Ishikawa (cell line): ENCODE data around the gene PTPRE.

ENCODE experiments used
- CEBPB ChIP-seq: IDR thresholded peaks from 2 replicates; pipeline ENCODE4 v1.6.1; 2012
- CREB1 ChIP-seq: IDR thresholded peaks from 2 replicates; pipeline ENCODE4 v1.6.1; 2012; ENCODE audit warnings: low read depth
- EGR1 ChIP-seq: IDR thresholded peaks from 2 replicates; pipeline ENCODE4 v1.6.1; 2012
- EP300 ChIP-seq: IDR thresholded peaks from 2 replicates; pipeline ENCODE4 v1.6.1; 2012; ENCODE audit warnings: borderline replicate concordance
- FOXM1 ChIP-seq: IDR thresholded peaks from 2 replicates; pipeline ENCODE4 v1.6.1; 2012; ENCODE audit warnings: low read depth, borderline replicate concordance
- NFIC ChIP-seq: IDR thresholded peaks from 2 replicates; pipeline ENCODE4 v1.6.1; 2012
- RAD21 ChIP-seq: IDR thresholded peaks from 2 replicates; pipeline ENCODE4 v1.6.1; 2012; ENCODE audit warnings: low read depth
- TAF1 ChIP-seq: IDR thresholded peaks from 2 replicates; pipeline ENCODE4 v1.6.1; 2012; ENCODE audit warnings: low read depth, mild to moderate bottlenecking
- TCF12 ChIP-seq: IDR thresholded peaks from 2 replicates; pipeline ENCODE4 v1.6.1; 2012; ENCODE audit warnings: low read depth
- TEAD4 ChIP-seq: IDR thresholded peaks from 2 replicates; pipeline ENCODE4 v1.6.1; 2012
- YY1 ChIP-seq: IDR thresholded peaks from 2 replicates; pipeline ENCODE4 v1.6.1; 2012; ENCODE audit warnings: low read depth
- ZBTB7A ChIP-seq: IDR thresholded peaks from 2 replicates; pipeline ENCODE4 v1.6.1; 2012; ENCODE audit warnings: low read depth
- TF ChIP-seq, protein P1 (sequence below): IDR thresholded peaks from 2 replicates; pipeline ENCODE4 v1.6.1; 2012; ENCODE audit warnings: low read depth, mild to moderate bottlenecking
- TF ChIP-seq, protein P2 (sequence below): IDR thresholded peaks from 2 replicates; pipeline ENCODE4 v1.6.1; 2012
- TF ChIP-seq, protein P3 (sequence below): IDR thresholded peaks from 2 replicates; pipeline ENCODE4 v1.6.1; 2012

Gene PTPRE

DNA sequence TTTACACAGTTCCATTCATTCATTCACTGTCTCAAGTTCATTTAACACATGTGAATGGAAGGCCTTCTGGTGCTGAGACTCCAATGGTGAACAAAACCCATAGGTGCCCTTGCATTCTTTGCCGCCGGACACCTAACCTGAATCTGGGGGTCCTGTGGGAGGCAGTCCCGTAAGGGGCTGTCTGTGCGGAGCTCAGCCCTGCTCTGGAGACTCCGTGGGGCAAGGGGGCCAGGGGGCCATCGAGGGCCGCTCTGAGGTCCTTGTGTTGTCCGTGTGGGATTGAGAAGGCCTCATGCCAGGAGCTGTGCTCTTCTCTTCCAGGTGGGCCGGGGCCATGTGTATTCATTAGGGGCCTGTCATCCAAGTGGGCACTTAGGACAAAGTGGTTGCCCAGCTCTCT is 15.3 kb downstream of the PTPRE start:
- TF ChIP-seq, protein P1, sequence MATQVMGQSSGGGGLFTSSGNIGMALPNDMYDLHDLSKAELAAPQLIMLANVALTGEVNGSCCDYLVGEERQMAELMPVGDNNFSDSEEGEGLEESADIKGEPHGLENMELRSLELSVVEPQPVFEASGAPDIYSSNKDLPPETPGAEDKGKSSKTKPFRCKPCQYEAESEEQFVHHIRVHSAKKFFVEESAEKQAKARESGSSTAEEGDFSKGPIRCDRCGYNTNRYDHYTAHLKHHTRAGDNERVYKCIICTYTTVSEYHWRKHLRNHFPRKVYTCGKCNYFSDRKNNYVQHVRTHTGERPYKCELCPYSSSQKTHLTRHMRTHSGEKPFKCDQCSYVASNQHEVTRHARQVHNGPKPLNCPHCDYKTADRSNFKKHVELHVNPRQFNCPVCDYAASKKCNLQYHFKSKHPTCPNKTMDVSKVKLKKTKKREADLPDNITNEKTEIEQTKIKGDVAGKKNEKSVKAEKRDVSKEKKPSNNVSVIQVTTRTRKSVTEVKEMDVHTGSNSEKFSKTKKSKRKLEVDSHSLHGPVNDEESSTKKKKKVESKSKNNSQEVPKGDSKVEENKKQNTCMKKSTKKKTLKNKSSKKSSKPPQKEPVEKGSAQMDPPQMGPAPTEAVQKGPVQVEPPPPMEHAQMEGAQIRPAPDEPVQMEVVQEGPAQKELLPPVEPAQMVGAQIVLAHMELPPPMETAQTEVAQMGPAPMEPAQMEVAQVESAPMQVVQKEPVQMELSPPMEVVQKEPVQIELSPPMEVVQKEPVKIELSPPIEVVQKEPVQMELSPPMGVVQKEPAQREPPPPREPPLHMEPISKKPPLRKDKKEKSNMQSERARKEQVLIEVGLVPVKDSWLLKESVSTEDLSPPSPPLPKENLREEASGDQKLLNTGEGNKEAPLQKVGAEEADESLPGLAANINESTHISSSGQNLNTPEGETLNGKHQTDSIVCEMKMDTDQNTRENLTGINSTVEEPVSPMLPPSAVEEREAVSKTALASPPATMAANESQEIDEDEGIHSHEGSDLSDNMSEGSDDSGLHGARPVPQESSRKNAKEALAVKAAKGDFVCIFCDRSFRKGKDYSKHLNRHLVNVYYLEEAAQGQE, result no peak
- TF ChIP-seq FOXM1 (no peak), CEBPB (no peak), TCF12 (no peak), TAF1 (no peak), EGR1 (no peak), TEAD4 (no peak), YY1 (no peak), NFIC (no peak), RAD21 (no peak), CREB1 (no peak), ZBTB7A (no peak)
- TF ChIP-seq, protein P2, sequence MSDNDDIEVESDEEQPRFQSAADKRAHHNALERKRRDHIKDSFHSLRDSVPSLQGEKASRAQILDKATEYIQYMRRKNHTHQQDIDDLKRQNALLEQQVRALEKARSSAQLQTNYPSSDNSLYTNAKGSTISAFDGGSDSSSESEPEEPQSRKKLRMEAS, result no peak
- TF ChIP-seq, protein P3, sequence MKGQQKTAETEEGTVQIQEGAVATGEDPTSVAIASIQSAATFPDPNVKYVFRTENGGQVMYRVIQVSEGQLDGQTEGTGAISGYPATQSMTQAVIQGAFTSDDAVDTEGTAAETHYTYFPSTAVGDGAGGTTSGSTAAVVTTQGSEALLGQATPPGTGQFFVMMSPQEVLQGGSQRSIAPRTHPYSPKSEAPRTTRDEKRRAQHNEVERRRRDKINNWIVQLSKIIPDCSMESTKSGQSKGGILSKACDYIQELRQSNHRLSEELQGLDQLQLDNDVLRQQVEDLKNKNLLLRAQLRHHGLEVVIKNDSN, result no peak

DNA sequence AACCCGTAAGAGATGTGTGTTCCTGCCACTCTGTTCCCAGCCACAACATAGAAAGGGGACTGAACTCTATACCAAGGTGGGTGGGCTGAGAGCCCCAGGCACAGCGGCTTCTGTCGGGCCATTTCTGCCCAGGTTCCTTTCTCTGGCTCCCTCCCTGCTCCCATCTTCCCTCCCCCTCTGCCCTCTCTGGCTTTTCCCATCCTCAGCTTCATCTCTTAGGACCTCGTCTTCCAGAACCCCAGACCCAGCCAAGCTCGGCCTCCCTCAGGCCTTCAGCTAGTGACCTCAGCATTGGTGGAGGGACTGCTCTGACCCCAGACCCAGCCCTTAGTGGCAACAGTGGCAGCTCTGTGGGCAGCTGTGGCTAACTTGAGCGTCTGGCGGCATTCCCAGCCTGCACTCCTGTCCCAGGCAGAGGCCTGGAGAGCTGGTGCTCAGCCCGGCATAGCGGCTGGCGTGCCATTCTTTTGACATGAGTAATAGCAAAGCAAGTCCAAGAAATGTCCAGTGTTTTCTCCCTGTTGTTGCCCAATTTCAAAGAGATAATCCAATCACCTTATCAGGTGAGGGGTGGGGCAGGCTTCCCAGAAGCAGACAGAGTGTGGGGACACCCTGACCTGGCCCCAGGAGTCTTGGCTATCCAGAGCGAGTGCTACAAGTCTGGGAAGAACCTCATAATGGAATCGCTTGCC is 15.9 kb downstream of the PTPRE start:
- TF ChIP-seq NFIC, result peak; percentile 81
- 0 out of 2 replicates have a peak, but pooled peaks have one; percentile 4 for TF ChIP-seq RAD21
- no peak for TF ChIP-seq ZBTB7A
- no peak for TF ChIP-seq TAF1
- peak; percentile 88 for TF ChIP-seq CEBPB
- TF ChIP-seq EP300, result peak; percentile 56; the same call in 1 of the 2 replicates
- TF ChIP-seq TCF12, result peak; percentile 78
- TF ChIP-seq TEAD4, result peak; percentile 84

DNA sequence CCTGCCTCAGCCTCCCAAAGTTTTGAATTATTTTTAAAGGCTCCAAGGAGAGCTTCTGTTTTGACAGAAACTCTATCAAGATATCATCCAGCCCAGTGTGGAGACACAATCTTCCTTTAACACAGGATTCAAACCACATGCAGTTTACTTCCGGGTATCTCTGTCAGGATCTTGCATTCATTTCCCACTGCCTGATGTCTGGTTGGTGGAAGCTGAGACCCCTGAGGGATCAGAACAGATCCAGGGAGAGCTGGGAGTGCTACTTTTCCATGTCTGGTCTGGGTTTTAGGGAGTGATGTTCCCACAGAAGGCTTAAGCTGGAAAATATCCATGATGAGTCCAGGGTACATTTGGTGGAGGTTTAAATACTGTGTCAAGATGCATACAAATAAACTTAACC is 16.7 kb downstream of the PTPRE start:
- TF ChIP-seq, protein P2, result no peak
- TF ChIP-seq NFIC (no peak), RAD21 (no peak), CREB1 (no peak), TEAD4 (no peak), YY1 (no peak), FOXM1 (no peak), ZBTB7A (no peak), EGR1 (no peak), TCF12 (no peak), TAF1 (no peak), CEBPB (no peak), EP300 (no peak)
- TF ChIP-seq, protein P1, result no peak
- TF ChIP-seq, protein P3, result no peak

DNA sequence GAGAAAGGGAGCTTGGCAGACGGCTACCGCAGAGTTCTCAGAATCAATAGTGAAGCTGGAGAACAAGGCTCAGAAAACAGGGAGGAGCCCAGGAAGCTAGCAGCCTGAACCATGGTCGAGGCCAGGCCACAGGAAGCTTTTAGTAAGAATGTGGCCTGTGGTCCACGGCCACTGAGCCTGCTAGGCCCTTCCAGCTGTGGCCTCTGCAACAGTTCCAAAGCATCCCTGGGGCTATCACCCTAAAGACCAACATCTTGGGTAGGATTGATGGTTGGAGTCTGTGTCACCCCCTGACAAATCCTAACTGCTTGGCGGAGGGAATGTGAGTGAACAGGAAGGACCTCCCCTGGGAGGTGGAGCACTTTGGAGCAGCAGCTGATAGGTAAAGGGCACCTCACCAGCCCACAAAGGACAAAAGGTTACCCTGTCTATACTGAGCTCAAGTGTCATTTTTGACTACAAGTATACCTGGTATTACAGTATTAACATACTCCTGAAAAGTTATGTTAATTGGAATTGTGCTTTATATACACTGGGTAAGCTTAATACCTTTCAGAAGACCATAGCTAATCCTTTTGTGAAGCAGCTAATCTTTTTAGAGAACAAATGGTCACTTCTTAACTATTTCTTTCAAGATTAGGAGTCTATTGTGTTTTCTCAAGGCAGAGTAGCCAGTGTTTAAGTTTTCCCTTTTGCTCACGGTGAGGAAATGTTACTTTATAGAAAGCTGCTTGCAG is 18.7 kb downstream of the PTPRE start:
- TF ChIP-seq, protein P2, result no peak
- no peak for TF ChIP-seq NFIC
- TF ChIP-seq TCF12, result no peak
- TF ChIP-seq, protein P3, result no peak
- TF ChIP-seq, protein P1, result no peak
- TF ChIP-seq YY1, result no peak
- no peak for TF ChIP-seq CEBPB
- no peak for TF ChIP-seq CREB1
- TF ChIP-seq EGR1, result no peak
- no peak for TF ChIP-seq TEAD4
- TF ChIP-seq ZBTB7A, result no peak
- no peak for TF ChIP-seq RAD21
- no peak for TF ChIP-seq EP300
- no peak for TF ChIP-seq FOXM1
- no peak for TF ChIP-seq TAF1
